NCI-H748 (cell line): ENCODE data around the gene CDCA3.
"Not testable (repeated sequence)": the region's sequence is repeated elsewhere in the genome, so short reads cannot be mapped to it uniquely, and the experiment has no call there.

ENCODE experiments used
- DNase-seq: peaks from one replicate; lab custom pipeline; 2025; ENCODE audit not compliant: unreplicated experiment; lab: John Stamatoyannopoulos, UW

The CDCA3 gene

GRCh38 chr12:6851153-6851920 is at the start of gene CDCA3:
TSS of gene CDCA3 (minus strand) at chr12:6851286. CDS start at chr12:6850952, 334 bp downstream.
- peak; percentile 98 for DNase-seq

- DNase-seq = peak; percentile 78
Measured at GRCh38 chr12:6899837-6900519, 48.9 kb upstream of the CDCA3 start.

DNA sequence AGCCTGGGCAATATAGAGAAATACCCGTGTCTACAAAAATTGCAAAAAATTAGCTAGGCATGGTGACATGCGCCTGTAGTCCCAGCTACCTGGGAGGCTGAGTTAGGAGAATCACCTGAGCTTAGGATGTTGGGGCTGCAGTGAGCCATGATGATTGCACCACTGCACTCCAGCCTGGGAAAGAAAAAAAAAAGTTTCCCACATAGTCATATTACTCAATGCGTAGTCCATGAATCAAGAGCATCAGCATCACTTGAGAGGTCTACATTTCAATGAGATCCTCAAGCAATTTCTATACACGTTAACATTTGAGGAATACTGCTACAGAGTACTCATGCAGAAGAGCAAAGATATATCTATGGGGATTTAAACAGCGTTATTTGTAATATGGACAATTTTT is 48.3 kb upstream of the CDCA3 start:
- no peak for DNase-seq

- DNase-seq = no peak
Measured at GRCh38 chr12:6896846-6897435, 45.9 kb upstream of the CDCA3 start.

GRCh38 chr12:6894321-6894720 is 43.2 kb upstream of the CDCA3 start:
- no peak for DNase-seq

DNA sequence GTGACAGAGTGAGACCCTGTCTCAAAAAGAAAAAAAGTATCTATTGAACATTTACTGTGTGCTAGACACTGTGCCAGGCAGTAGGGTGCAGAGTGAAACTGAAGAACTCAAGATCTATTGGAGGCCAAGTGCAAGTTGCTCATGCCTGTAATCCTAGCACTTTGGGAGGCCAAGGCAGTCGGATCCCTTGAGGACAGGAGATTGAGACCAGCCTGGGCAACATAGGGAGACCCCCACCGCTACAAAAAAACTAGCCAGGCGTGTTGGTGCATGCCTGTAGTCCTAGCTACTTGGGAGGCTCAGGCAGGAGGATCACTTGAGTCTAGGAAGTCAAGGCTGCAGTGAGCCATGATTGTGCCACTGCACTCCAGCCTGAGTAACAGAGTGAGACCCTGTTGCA is 41.6 kb upstream of the CDCA3 start:
- DNase-seq = not testable (repeated sequence)

GRCh38 chr12:6891646-6892001 is 40.5 kb upstream of the CDCA3 start:
- DNase-seq = no peak

- DNase-seq = peak; percentile 94
Measured at GRCh38 chr12:6890789-6891645, 39.9 kb upstream of the CDCA3 start.

DNA sequence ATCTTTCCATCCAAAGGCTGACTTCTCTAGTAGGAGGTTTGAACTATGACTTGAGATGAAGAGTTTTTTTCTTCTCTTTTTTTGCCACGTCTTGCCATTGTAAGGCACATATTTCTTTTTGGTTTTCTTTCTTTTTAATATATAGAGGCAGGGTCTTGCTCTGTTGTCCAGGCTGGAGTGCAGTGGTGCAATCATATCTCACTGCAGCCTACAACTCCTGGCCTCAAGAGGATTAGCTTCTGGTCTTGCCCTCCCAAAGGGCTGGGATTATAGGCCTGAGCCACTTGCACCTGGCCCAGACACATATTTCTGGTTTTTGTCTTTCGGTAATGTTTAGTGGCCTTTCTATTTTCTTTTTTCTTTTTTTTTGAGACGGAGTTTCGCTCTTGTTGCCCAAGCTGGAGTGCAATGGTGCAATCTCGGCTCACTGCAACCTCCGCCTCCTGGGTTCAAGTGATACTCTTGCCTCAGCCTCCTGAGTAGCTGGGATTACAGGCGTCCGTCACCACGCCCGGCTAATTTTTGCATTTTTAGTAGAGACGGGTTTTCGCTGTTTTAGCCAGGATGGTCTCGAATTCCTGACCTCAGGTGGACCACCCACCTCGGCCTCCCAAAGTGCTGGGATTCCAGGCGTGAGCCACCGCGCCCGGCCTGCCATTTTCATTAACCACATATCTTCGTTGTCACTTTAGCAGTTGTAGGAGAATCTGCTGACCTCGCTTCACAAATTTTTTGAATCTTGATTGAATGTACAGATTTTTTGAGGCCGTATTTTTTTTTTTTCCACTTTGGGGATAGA is 38.9 kb upstream of the CDCA3 start:
- DNase-seq = not testable (repeated sequence)

DNA sequence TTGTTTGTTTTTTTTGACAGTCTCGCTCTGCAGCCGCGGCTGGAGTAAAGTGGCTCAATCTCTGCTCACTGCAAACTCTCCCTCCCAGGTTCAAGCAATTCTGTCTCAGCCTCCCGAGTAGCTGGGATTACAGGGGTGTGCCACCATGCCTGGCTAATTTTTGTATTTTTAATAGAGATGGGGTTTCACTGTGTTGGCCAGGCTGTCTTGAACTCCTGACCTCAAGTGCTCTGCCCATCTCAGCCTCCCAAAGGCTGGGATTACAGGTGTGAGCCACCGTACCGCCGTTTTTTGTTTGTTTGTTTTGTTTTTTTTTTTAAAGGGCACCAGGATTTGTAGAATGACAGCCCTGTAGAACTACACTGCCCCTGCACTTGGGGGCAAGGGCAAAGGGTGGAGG is 37.7 kb upstream of the CDCA3 start:
- not testable (repeated sequence) for DNase-seq

DNA sequence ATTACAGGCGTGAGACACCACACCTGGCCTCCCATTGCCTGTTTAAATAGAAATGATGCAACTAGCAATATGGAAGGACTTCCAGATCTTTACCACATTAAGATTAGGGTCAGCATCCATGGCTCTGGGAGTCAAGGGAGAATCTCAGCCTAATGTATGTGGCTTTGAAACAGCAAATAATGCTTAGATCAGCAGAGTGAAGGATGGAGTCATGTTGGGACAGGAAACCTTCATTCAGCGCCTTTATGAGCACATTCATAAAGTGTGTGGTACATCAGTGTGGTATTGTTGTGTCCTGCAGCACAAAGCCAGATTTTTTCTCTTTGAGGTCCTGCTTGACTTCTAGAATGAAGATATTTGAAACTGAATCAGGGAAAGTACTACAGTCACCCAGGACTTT is 37.3 kb upstream of the CDCA3 start:
- DNase-seq = no peak

DNA sequence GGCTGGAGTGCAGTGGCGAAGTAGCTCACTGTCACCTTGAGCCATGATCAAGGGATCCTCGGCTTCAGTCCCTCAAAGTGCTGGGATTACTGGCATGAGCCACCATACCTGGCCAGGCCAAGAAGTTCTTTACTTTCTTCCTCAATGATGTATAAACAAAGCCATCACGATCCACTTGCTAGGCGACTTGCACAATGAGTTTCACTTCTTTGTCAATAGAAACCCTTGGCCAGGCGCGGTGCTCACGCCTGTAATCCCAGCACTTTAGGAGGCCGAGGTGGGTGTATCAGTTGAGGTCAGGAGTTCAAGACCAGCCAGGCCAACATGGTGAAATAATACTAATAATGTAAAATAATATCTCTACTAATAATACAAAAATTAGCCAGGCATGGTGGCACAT is 36.4 kb upstream of the CDCA3 start:
- no peak for DNase-seq

DNA sequence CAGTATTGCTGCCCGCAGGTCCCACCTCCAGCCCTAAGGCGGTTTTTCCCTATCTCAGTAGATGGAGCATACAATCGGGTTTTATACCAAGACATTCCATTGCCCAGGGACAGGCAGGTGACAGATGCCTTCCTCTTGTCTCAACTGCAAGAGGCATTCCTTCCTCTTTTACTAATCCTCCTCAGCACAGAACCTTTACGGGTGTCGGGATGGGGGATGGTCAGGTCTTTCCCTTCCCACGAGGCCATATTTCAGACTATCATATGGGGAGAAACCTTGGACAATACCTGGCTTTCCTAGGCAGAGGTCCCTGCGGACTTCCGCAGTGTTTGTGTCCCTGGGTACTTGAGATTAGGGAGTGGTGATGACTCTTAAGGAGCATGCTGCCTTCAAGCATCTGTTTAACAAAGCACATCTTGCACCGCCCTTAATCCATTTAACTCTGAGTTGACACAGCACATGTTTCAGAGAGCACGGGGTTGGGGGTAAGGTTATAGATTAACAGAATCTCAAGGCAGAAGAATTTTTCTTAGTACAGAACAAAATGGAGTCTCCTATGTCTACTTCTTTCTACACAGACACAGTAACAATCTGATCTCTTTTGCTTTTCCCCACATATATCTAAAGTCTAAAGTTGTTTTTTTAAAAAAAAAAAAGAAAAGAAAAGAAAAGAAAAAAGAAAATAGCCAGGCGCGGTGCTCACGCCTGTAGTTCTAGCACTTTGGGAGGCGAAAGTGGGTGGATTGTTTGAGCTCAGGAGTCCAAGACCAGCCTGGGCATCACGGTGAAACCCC is 35.3 kb upstream of the CDCA3 start:
- DNase-seq = not testable (repeated sequence)

DNA sequence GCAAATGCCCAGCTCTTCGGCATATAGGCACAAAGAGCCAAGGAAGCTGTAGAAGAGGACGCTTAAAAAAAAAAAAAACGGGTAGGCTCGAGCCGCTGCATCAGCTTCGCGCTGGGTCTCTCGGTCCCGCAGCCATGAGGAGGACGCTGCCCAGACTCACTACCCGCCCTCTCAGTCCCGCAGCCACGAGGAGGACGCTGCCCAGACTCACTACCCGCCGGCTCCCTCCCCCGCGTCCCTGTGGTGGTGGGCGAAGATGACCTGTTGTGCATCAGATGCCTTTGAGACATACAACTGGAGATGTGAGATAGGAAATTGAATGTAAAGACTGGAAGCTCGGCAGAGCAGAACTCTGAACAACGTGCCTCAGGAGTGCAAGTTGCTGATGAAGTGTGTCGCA is 33.5 kb upstream of the CDCA3 start:
- no peak for DNase-seq

GRCh38 chr12:6883683-6884082 is 32.6 kb upstream of the CDCA3 start:
- no peak for DNase-seq

- no peak for DNase-seq
Measured at GRCh38 chr12:6883252-6883651, 32.2 kb upstream of the CDCA3 start.

DNA sequence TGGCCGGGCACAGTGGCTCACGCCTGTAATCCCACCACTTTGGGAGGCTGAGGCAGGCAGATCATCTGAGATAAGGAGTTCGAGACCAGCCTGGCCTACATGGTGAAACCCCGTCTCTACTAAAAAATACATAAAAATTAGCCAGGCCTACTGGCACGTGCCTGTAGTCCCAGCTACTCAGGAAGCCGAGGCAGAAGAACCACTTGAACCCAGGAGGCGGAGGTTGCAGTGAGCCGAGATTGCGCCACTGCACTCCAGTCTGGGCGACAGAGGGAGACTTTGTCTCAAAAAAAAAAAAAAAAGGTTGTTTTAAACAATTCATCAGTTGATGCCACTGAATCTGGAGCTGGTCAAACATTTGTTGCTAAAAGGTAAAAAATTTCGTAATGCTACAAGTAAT is 28.7 kb upstream of the CDCA3 start:
- not testable (repeated sequence) for DNase-seq

DNA sequence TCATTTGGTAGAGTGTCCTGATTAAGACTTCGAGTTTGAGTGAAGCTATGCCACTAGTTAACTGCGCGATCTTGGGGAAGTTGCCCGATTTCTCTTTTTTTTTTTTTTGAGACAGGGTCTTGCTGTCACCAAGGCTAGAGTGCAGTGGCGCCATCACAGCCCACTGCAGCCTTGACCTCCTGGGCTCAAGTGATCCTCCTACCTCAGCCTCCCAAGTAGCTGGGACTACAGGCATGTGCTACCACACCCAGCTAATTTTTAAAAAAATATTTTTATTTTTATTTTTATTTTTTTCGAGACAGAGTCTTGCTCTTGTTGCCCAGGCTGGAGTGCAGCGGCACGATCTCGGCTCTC is 22.9 kb upstream of the CDCA3 start:
- not testable (repeated sequence) for DNase-seq

DNA sequence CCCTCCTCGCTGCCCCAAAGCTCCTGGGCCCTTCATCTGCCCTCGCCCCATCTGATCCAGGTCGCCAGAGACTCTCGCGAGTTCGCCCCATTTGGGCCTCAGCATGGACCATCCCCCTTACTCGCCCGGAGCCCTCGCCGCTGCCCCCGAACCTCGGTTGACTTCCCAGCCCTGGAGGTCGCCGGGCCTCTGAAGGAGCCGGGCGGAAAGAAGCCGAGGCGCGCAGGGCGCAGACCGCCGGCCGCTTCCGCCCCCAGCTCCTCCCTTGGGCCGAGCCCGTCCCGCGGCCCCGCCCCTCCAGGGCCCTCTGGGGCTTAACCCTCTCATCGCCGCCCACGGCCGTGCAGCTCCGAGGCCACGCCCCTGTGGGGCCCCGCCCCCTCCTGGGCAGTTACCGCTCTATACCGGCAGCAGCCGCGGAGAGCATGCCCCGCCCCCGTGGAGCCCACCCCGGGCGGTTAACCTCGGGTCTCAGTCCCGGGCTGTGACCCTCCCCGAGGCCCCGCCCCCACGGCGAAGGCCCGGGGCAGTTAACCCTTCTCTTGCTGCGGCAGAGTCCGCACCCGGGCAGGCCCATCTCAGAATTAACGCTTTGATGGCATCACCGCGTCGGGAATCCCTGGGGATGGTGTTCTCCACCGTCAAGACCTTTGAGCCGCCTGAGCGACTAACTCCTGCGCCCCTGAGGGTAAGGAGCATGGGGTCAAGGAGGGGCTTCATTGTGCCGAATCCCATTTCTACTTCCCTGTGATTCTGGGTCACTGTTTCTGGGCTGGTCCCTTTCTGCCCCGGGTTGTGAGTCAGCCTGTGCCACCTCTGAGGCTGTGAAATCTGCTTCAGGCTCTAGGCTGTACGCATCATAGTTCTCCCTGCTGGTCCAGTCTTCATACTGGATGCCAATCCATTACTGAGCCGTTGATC is 22.3 kb upstream of the CDCA3 start, which contains the start of gene SPSB2:
TSS of gene SPSB2 (minus strand) at position 210 of the 921 bp plus-strand sequence. CDS start 402 bp downstream, outside the sequence.
- DNase-seq = peak; percentile 96
